K562 (cell line): ENCODE results near the gene GCN1. TPM values are rescaled to one million over a fixed set of nuclear protein-coding genes. Genes with fewer than 3 reads are reported as not detected.

Experiments used
- CHCHD3 ChIP-seq: fragments of 250-450 bp; sonication (Bioruptor Pico); IDR thresholded peaks from 2 replicates; pipeline ENCODE4 v2.1.2; 2022; ENCODE audit warnings: mild to moderate bottlenecking
- CSDE1 ChIP-seq, 2 experiments: fragments of 450-650 bp; IDR thresholded peaks; 2 replicates each; pipeline ENCODE4 v1.6.1; 2016; ENCODE audit warnings: mild to moderate bottlenecking in 1 of 2
- ETV5 ChIP-seq: sonication (generic); formaldehyde crosslinking; IDR thresholded peaks from 2 replicates; pipeline ENCODE4 v1.4.0; 2020; ENCODE audit warnings: low read depth, mild to moderate bottlenecking, missing genetic modification reagents
- FOXM1 ChIP-seq, 2 experiments: fragments of 450-650 bp in 1 of 2; sonication (generic) in 1 of 2; formaldehyde crosslinking in 1 of 2; IDR thresholded peaks; 2 replicates each; pipeline versions ENCODE4 v1.6.1 to v1.9.0; 2017 to 2022; ENCODE audit warnings: low read depth in 2 of 2, mild to moderate bottlenecking in 2 of 2, missing genetic modification reagents in 1 of 2, moderate library complexity in 1 of 2
- KDM2B ChIP-seq: fragments of 250-450 bp; sonication (Bioruptor Pico); IDR thresholded peaks from 2 replicates; pipeline ENCODE4 v1.8.0; 2021; ENCODE audit warnings: mild to moderate bottlenecking, moderate library complexity
- MAZ ChIP-seq, 2 experiments: fragments of 450-650 bp in 1 of 2; sonication (generic) in 1 of 2; formaldehyde crosslinking; IDR thresholded peaks in 1 of 2; conservative IDR thresholded peaks in 1 of 2; 2 replicates each; pipeline versions ENCODE4 v1.4.0 to v1.5.0; 2020; ENCODE audit warnings: mild to moderate bottlenecking in 1 of 2, missing genetic modification reagents in 1 of 2
- SMAD4 ChIP-seq: fragments of 250-450 bp; sonication (Bioruptor Pico); conservative IDR thresholded peaks from 2 replicates; pipeline ENCODE4 v1.8.0; 2021; ENCODE audit warnings: inconsistent platforms, mild to moderate bottlenecking, moderate library complexity
- TAF9B ChIP-seq: fragments of 450-650 bp; IDR thresholded peaks from 2 replicates; pipeline ENCODE4 v1.6.1; 2018; ENCODE audit warnings: mild to moderate bottlenecking; ENCODE audit not compliant: partially characterized antibody
- TARDBP ChIP-seq: fragments of 450-650 bp; IDR thresholded peaks from 2 replicates; pipeline ENCODE4 v1.6.1; 2016
- TEAD4 ChIP-seq, 2 experiments: sonication (generic) in 1 of 2; formaldehyde crosslinking in 1 of 2; IDR thresholded peaks; 2 replicates each; pipeline versions ENCODE4 v1.6.1 to v1.8.0; 2012 to 2022; ENCODE audit warnings: borderline replicate concordance in 1 of 2, inconsistent platforms in 1 of 2, low read length in 1 of 2, mild to moderate bottlenecking in 1 of 2, missing genetic modification reagents in 1 of 2
- ZBTB7A ChIP-seq: IDR thresholded peaks from 2 replicates; pipeline ENCODE4 v1.6.1; 2011; ENCODE audit warnings: low read depth, mild to moderate bottlenecking, low read length, moderate library complexity, borderline replicate concordance; ENCODE audit not compliant: control insufficient read depth
- ZHX1 ChIP-seq: fragments of 150-350 bp; conservative IDR thresholded peaks from 2 replicates; pipeline ENCODE4 v1.6.1; 2014; ENCODE audit warnings: low read length
- ZNF280A ChIP-seq: fragments of 450-650 bp; IDR thresholded peaks from 2 replicates; pipeline ENCODE4 v1.6.1; 2018; ENCODE audit warnings: mild to moderate bottlenecking, low read depth; ENCODE audit not compliant: partially characterized antibody
- ZNF282 ChIP-seq: sonication (generic); formaldehyde crosslinking; IDR thresholded peaks from 2 replicates; pipeline ENCODE4 v1.8.1; 2023; ENCODE audit warnings: missing genetic modification reagents
- ZNF431 ChIP-seq: sonication (generic); formaldehyde crosslinking; IDR thresholded peaks from 2 replicates; pipeline ENCODE4 v1.8.0; 2022; ENCODE audit warnings: mild to moderate bottlenecking, missing genetic modification reagents
- ZNF57 ChIP-seq: fragments of 450-650 bp; formaldehyde crosslinking; IDR thresholded peaks from 2 replicates; pipeline ENCODE4 v1.4.0; 2020; ENCODE audit warnings: mild to moderate bottlenecking, moderate library complexity
- polyA plus RNA-seq, 8 experiments: library from polyadenylated mRNA; depleted of rRNA in 4 of 8; stranded (reverse) in 5 of 8; unstranded in 3 of 8; fragments of >200 nt; fragmentation: Nextera tagmentation in 2 of 8; fragmentation: Illumina TruSeq in 1 of 8; extraction: Ambion mirVana in 2 of 8; extraction: Trizol in 1 of 8; gene quantifications; 2 replicates each; pipeline versions ENCODE4 v1.2.1 to v1.2.3, GENCODE V29; 2011 to 2014; ENCODE audit warnings: inconsistent platforms in 1 of 8, missing spikeins in 1 of 8
- total RNA-seq, 7 experiments: library from RNA; depleted of rRNA in 6 of 7; stranded (reverse); fragments of >200 nt in 6 of 7; fragmentation: Illumina TruSeq in 2 of 7; extraction: Trizol in 2 of 7; gene quantifications; 2 replicates each; pipeline versions ENCODE4 v1.2.1 to v1.2.3, GENCODE V29; 2011 to 2021; ENCODE audit warnings: low replicate concordance in 1 of 7

GCN1 gene
- total and polyA plus RNA-seq, 9 of the 15 experiments (the other 6 are each of a cell fraction or from before 2014, with no cell fraction given): 11.9 to 190 (median 51.7) TPM

- TF ChIP-seq ZBTB7A: peak; percentile 89
- peak in 1 of 2 experiments; percentile 61 for TF ChIP-seq MAZ (CRISPR knock-in tag; conservative IDR thresholded peaks at IDR 0.05 in 1 of 2, IDR thresholded peaks at IDR 0.05 in 1 of 2)
- TF ChIP-seq ZNF431 (CRISPR knock-in tag): 0 out of 2 replicates have a peak, but pooled peaks have one; percentile 37
- peak; percentile 89; the same call in 1 of the 2 replicates for TF ChIP-seq ZNF282 (CRISPR knock-in tag)
- TF ChIP-seq ETV5 (CRISPR knock-in tag): no peak; the same call in 1 of the 2 replicates
- no peak for TF ChIP-seq TEAD4 (IDR thresholded peaks at IDR 0.05; ENCODE audit: low read length)
- peak; percentile 21; the same call in 1 of the 2 replicates for TF ChIP-seq TEAD4 (CRISPR knock-in tag; IDR thresholded peaks at IDR 0.05; ENCODE audit: borderline replicate concordance)
- TF ChIP-seq CHCHD3 (CRISPR knock-in tag): no peak
- TF ChIP-seq FOXM1 (IDR thresholded peaks at IDR 0.05; ENCODE audit: low read depth): no peak
- peak; percentile 85; the same call in 1 of the 2 replicates for TF ChIP-seq FOXM1 (CRISPR knock-in tag; IDR thresholded peaks at IDR 0.05; ENCODE audit: low read depth)
- peak; percentile 73; the same call in 1 of the 2 replicates for TF ChIP-seq SMAD4 (CRISPR knock-in tag)
- no peak for TF ChIP-seq ZNF57
- TF ChIP-seq ZNF280A: no peak
- no peak for TF ChIP-seq KDM2B (CRISPR knock-in tag)
- TF ChIP-seq CSDE1 (IDR thresholded peaks at IDR 0.05): no peak
- TF ChIP-seq TARDBP: no peak
- TF ChIP-seq ZHX1: no peak; the same call in 1 of the 2 replicates
- no peak for TF ChIP-seq TAF9B
- TF ChIP-seq, all 486 proteins: peak for 174
Measured at GRCh38 chr12:120194534-120195395, at the start of gene GCN1 (continued).
